Vagina (tissue), 2 donors: ENCODE data around the gene REG1B. TPM values are rescaled to one million over a fixed set of nuclear protein-coding genes. Genes with fewer than 3 reads are reported as not detected.

Experiments used
- DNase-seq, 2 donors: peaks; one replicate each; pipeline ENCODE4 v3.0.0-alpha.2; 2017; ENCODE audit errors: extremely low spot score in 2 of 2
- H3K27ac ChIP-seq: fragments of 200-600 bp; sonication (generic); one replicate; pipeline ENCODE4 v1.5.1; 2019
- H3K27me3 ChIP-seq: fragments of 200-600 bp; sonication (generic); one replicate; pipeline ENCODE4 v1.5.1; 2019
- H3K36me3 ChIP-seq, 2 donors: fragments of 200-600 bp; sonication (generic); one replicate each; pipeline ENCODE4 v1.5.1; 2017 to 2019
- H3K4me1 ChIP-seq: fragments of 200-600 bp; sonication (generic); one replicate; pipeline ENCODE4 v1.5.1; 2019
- H3K4me3 ChIP-seq, 2 donors: fragments of 200-600 bp; sonication (generic); 1 replicate in 1 of 2; 2 replicates in 1 of 2; pipeline ENCODE4 v1.5.1; 2016 to 2019
- H3K9me3 ChIP-seq: fragments of 200-600 bp; sonication (generic); one replicate; pipeline ENCODE4 v1.5.1; 2019
- CTCF ChIP-seq, 3 experiments: fragments of 450-650 bp in 2 of 3; fragments of 200-600 bp in 1 of 3; sonication (generic) in 1 of 3; IDR thresholded peaks; one replicate each; pipeline ENCODE4 v1.5.1; 2017 to 2019; ENCODE audit warnings: antibody characterized with exemption in 3 of 3, mild to moderate bottlenecking in 2 of 3, moderate library complexity in 2 of 3
- POLR2A ChIP-seq, 2 donors: fragments of 450-650 bp; IDR thresholded peaks; one replicate each; pipeline ENCODE4 v1.6.1; 2017; ENCODE audit warnings: antibody characterized with exemption in 2 of 2, mild to moderate bottlenecking in 2 of 2, moderate library complexity in 2 of 2
- POLR2AphosphoS5 ChIP-seq, 2 donors: sonication (generic); formaldehyde crosslinking; IDR thresholded peaks; one replicate each; pipeline ENCODE4 v1.9.0; 2017; ENCODE audit warnings: antibody characterized with exemption in 2 of 2, mild to moderate bottlenecking in 2 of 2, low read depth in 1 of 2; ENCODE audit not compliant: insufficient read depth in 1 of 2
- intact Hi-C: fragments of 100-400 bp; cut with DNase I; formaldehyde crosslinking; loops from one replicate; pipeline ENCODE4 v1.15.1; 2023
- total RNA-seq: library from RNA; depleted of rRNA; stranded (reverse); fragments of >200 nt; gene quantifications from one replicate; pipeline ENCODE4 v1.2.3, GENCODE V29; 2016

REG1B gene
- total RNA-seq, 1 donor from 2014 or later: not detected

GRCh38 chr2:79085382-79085781 is 2.4 kb downstream of the REG1B start:
- TF ChIP-seq CTCF (IDR thresholded peaks at IDR 0.05): no peak

GRCh38 chr2:79084495-79085135 is 3.2 kb downstream of the REG1B start:
- no peaks in the 10 kb centered on the region for H3K36me3 ChIP-seq
- intact Hi-C loops: no loop called here
- no peak for DNase-seq
- H3K4me3 ChIP-seq: no peak overlapping the region
- no peaks in the 10 kb centered on the region for H3K27me3 ChIP-seq
- no peaks in the 10 kb centered on the region for H3K4me1 ChIP-seq
- TF ChIP-seq POLR2AphosphoS5 (IDR thresholded peaks at IDR 0.05; ENCODE audit: insufficient read depth in 1 of 2, low read depth in 1 of 2) (no peak), CTCF (IDR thresholded peaks at IDR 0.05) (no peak), POLR2A (IDR thresholded peaks at IDR 0.05) (no peak)
- H3K9me3 ChIP-seq: no peaks in the 10 kb centered on the region
- no peak overlapping the region for H3K27ac ChIP-seq

More at GRCh38 chr2:79085382-79085781, 2.4 kb downstream of the REG1B start:
- Histone ChIP-seq H3K36me3 (no peaks in the 10 kb centered on the region), H3K4me1 (no peaks in the 10 kb centered on the region), H3K4me3 (no peak overlapping the region), H3K9me3 (no peaks in the 10 kb centered on the region), H3K27ac (no peak overlapping the region), H3K27me3 (no peaks in the 10 kb centered on the region)
- intact Hi-C loops: no loop called here
- no peak for DNase-seq

- Histone ChIP-seq H3K9me3 (no peaks in the 10 kb centered on the region), H3K4me3 (no peak overlapping the region), H3K27me3 (no peaks in the 10 kb centered on the region), H3K4me1 (no peaks in the 10 kb centered on the region), H3K27ac (no peak overlapping the region), H3K36me3 (no peaks in the 10 kb centered on the region)
- intact Hi-C loops: no loop called here
- TF ChIP-seq POLR2AphosphoS5 (IDR thresholded peaks at IDR 0.05; ENCODE audit: insufficient read depth in 1 of 2, low read depth in 1 of 2) (no peak), POLR2A (IDR thresholded peaks at IDR 0.05) (no peak), CTCF (IDR thresholded peaks at IDR 0.05) (no peak)
- DNase-seq: no peak
These were observed 4.1 kb downstream of the REG1B start for GRCh38 chr2:79083597-79084251.

GRCh38 chr2:79082987-79083386 is 4.8 kb downstream of the REG1B start:
- no peaks in the 10 kb centered on the region for H3K36me3 ChIP-seq
- H3K4me1 ChIP-seq: no peaks in the 10 kb centered on the region
- H3K4me3 ChIP-seq: no peak overlapping the region
- intact Hi-C loops: no loop called here
- no peak for DNase-seq
- no peaks in the 10 kb centered on the region for H3K9me3 ChIP-seq
- TF ChIP-seq CTCF (IDR thresholded peaks at IDR 0.05) (no peak), POLR2AphosphoS5 (IDR thresholded peaks at IDR 0.05; ENCODE audit: insufficient read depth in 1 of 2, low read depth in 1 of 2) (no peak), POLR2A (IDR thresholded peaks at IDR 0.05) (no peak)
- no peak overlapping the region for H3K27ac ChIP-seq
- H3K27me3 ChIP-seq: no peaks in the 10 kb centered on the region

GRCh38 chr2:79071078-79071477 is 16.7 kb downstream of the REG1B start:
- H3K4me1 ChIP-seq: no peaks in the 10 kb centered on the region
- intact Hi-C loops: no loop called here
- H3K36me3 ChIP-seq: no peaks in the 10 kb centered on the region
- TF ChIP-seq CTCF (IDR thresholded peaks at IDR 0.05) (no peak), POLR2AphosphoS5 (IDR thresholded peaks at IDR 0.05; ENCODE audit: insufficient read depth in 1 of 2, low read depth in 1 of 2) (no peak)
- H3K27ac ChIP-seq: no peak overlapping the region
- no peak overlapping the region for H3K4me3 ChIP-seq
- no peak for DNase-seq
- H3K27me3 ChIP-seq: no peaks in the 10 kb centered on the region
- H3K9me3 ChIP-seq: no peaks in the 10 kb centered on the region
